IMR-90 (cell line): ENCODE data around the gene ITPR2. TPM values are rescaled to one million over a fixed set of nuclear protein-coding genes. Genes with fewer than 3 reads are reported as not detected.

Experiments used
- ATAC-seq: fragments of 200-7000 bp; cut with Tn5 transposase; 2 replicates; pipeline ENCODE4 v1.9.1; 2020; ENCODE audit warnings: low read depth, mild to moderate bottlenecking, moderate library complexity
- BruUV-seq: library from RNA; stranded (reverse); fragments of 400-500 nt; replicated peaks from 2 replicates; lab custom pipeline; 2021; lab: Mats Ljungman, UMichigan
- CTCF ChIA-PET: fragments of 300-600 bp; formaldehyde crosslinking; extraction: SDS; loops from one replicate; lab custom pipeline; 2021; ENCODE audit warnings: antibody characterized with exemption; lab: Yijun Ruan, JAX
- POLR2A ChIA-PET: fragments of 300-600 bp; sonication (Branson Sonifier 250); formaldehyde crosslinking; loops from one replicate; lab custom pipeline; 2022; ENCODE audit warnings: antibody characterized with exemption; ENCODE audit not compliant: unreplicated experiment; lab: Charles Lee
- DNase-seq: peaks from one replicate; pipeline ENCODE4 v3.0.0; 2013
- H2AFZ ChIP-seq: replicated peaks from 2 replicates; pipeline ENCODE3; 2013; ENCODE audit warnings: low read length, mild to moderate bottlenecking; ENCODE audit not compliant: poor library complexity
- H2AK5ac ChIP-seq: 2 replicates; pipeline ENCODE4 v1.6.1; 2013; ENCODE audit warnings: low read depth, low read length, inconsistent platforms
- H2AK9ac ChIP-seq: replicated peaks from 2 replicates; pipeline ENCODE3; 2013; ENCODE audit warnings: mild to moderate bottlenecking, low read depth, low read length, moderate library complexity; ENCODE audit not compliant: poor library complexity
- H2BK120ac ChIP-seq: 2 replicates; pipeline ENCODE4 v1.6.1; 2013; ENCODE audit warnings: low read depth, low read length, inconsistent platforms
- H2BK15ac ChIP-seq: 3 replicates; pipeline ENCODE4 v1.6.1; 2013; ENCODE audit warnings: low read depth, low read length, inconsistent platforms
- H2BK20ac ChIP-seq: 2 replicates; pipeline ENCODE4 v1.6.1; 2013; ENCODE audit warnings: low read depth, mild to moderate bottlenecking, inconsistent platforms, low read length, moderate library complexity
- H2BK5ac ChIP-seq: 2 replicates; pipeline ENCODE4 v1.6.1; 2013; ENCODE audit warnings: mild to moderate bottlenecking, low read depth, low read length, inconsistent platforms; ENCODE audit not compliant: poor library complexity, severe bottlenecking
- H3K14ac ChIP-seq: replicated peaks from 2 replicates; pipeline ENCODE4 v1.6.1; 2013; ENCODE audit warnings: low read depth, low read length, inconsistent platforms
- H3K18ac ChIP-seq: 2 replicates; pipeline ENCODE4 v1.6.1; 2013; ENCODE audit warnings: low read depth, low read length, control low read depth
- H3K23ac ChIP-seq: 2 replicates; pipeline ENCODE4 v1.6.1; 2013; ENCODE audit warnings: low read depth, low read length, inconsistent platforms
- H3K27ac ChIP-seq: 2 replicates; pipeline ENCODE4 v1.5.1; 2013; ENCODE audit warnings: mild to moderate bottlenecking, control low read depth, low read length; ENCODE audit not compliant: insufficient read depth
- H3K27me3 ChIP-seq: 2 replicates; pipeline ENCODE4 v1.6.1; 2013; ENCODE audit warnings: low read length; ENCODE audit not compliant: control insufficient read depth, insufficient read depth
- H3K36me3 ChIP-seq: 2 replicates; pipeline ENCODE4 v1.6.1; 2013; ENCODE audit warnings: low read length, mixed read lengths; ENCODE audit not compliant: control insufficient read depth, insufficient read depth
- H3K4ac ChIP-seq: 2 replicates; pipeline ENCODE4 v1.6.1; 2013; ENCODE audit warnings: low read depth, low read length, inconsistent platforms
- H3K4me1 ChIP-seq: 2 replicates; pipeline ENCODE4 v1.6.1; 2013; ENCODE audit warnings: low read length, mixed read lengths; ENCODE audit not compliant: control insufficient read depth, insufficient read depth
- H3K4me2 ChIP-seq: 2 replicates; pipeline ENCODE4 v1.6.1; 2013; ENCODE audit warnings: low read depth, mild to moderate bottlenecking, control low read depth, low read length, moderate library complexity
- H3K4me3 ChIP-seq: 2 replicates; pipeline ENCODE4 v1.5.1; 2013; ENCODE audit warnings: low read depth, mild to moderate bottlenecking, control low read depth, low read length, moderate library complexity; ENCODE audit not compliant: insufficient read depth
- H3K56ac ChIP-seq: 2 replicates; pipeline ENCODE4 v1.6.1; 2013; ENCODE audit warnings: low read length, inconsistent platforms; ENCODE audit not compliant: insufficient read depth; ENCODE audit errors: extremely low read depth
- H3K79me1 ChIP-seq, 2 experiments: 2 replicates each; pipeline ENCODE4 v1.6.1; 2013; ENCODE audit warnings: low read length in 2 of 2, inconsistent platforms in 1 of 2, low read depth in 1 of 2
- H3K9ac ChIP-seq: 2 replicates; pipeline ENCODE4 v1.6.1; 2013; ENCODE audit warnings: low read depth, low read length, control low read depth
- H3K9me1 ChIP-seq: 2 replicates; pipeline ENCODE4 v1.6.1; 2013; ENCODE audit warnings: low read length, inconsistent platforms; ENCODE audit not compliant: insufficient read depth
- H3K9me3 ChIP-seq: 2 replicates; pipeline ENCODE4 v1.6.1; 2013; ENCODE audit warnings: low read length; ENCODE audit not compliant: control insufficient read depth, insufficient read depth
- H4K20me1 ChIP-seq: 2 replicates; pipeline ENCODE4 v1.6.1; 2013; ENCODE audit warnings: low read length, inconsistent platforms; ENCODE audit not compliant: insufficient read depth
- H4K5ac ChIP-seq: 2 replicates; pipeline ENCODE4 v1.6.1; 2013; ENCODE audit warnings: mild to moderate bottlenecking, low read depth, low read length, control low read depth
- H4K8ac ChIP-seq, 2 experiments: 2 replicates each; pipeline ENCODE4 v1.6.1; 2013; ENCODE audit warnings: low read depth in 2 of 2, low read length in 2 of 2, control low read depth in 1 of 2, inconsistent platforms in 1 of 2
- H4K91ac ChIP-seq: 2 replicates; pipeline ENCODE4 v1.6.1; 2013; ENCODE audit warnings: low read depth, low read length, inconsistent platforms; ENCODE audit not compliant: insufficient read depth
- CEBPB ChIP-seq: IDR thresholded peaks from 2 replicates; pipeline ENCODE4 v1.6.1; 2012; ENCODE audit warnings: low read depth, low read length, improper control_type of control experiment
- MXI1 ChIP-seq: IDR thresholded peaks from 2 replicates; pipeline ENCODE4 v1.6.1; 2012; ENCODE audit warnings: low read depth, mild to moderate bottlenecking, low read length, moderate library complexity, borderline replicate concordance
- NFE2L2 ChIP-seq: fragments of 150-350 bp; IDR thresholded peaks from 2 replicates; pipeline ENCODE4 v1.6.1; 2016; ENCODE audit warnings: low read depth, mild to moderate bottlenecking, low read length
- WGBS, 2 experiments: methylation state at CpG; one replicate each; pipeline versions ENCODE4 v1.1.5 to v1.1.7; 2013; ENCODE audit warnings: missing lambda C conversion rate in 2 of 2; ENCODE audit not compliant: insufficient read length in 1 of 2; ENCODE audit errors: extremely low coverage in 2 of 2; 5-methylcytosine and 5-hydroxymethylcytosine counted together
- dilution Hi-C: fragments of 300-500 bp; cut with HindIII; formaldehyde crosslinking; loops from one replicate; pipeline ENCODE4 v1.14.3; 2018; ENCODE audit warnings: low sequenced_read_pairs; ENCODE audit not compliant: unreplicated experiment
- in situ Hi-C: fragments of 300-500 bp; cut with MboI; formaldehyde crosslinking; loops from 3 replicates; pipeline ENCODE4 v1.14.3; 2019; ENCODE audit warnings: low sequenced_read_pairs, inconsistent platforms, mixed read lengths
- intact Hi-C: fragments of 100-400 bp; cut with micrococcal nuclease; formaldehyde crosslinking; loops from 2 replicates; pipeline ENCODE4 v1.10.0; 2022
- polyA plus RNA-seq, 3 experiments: library from polyadenylated mRNA; depleted of rRNA; stranded (reverse); fragments of >200 nt; gene quantifications; 2 replicates each; pipeline ENCODE4 v1.2.3, GENCODE V29; 2012; ENCODE audit warnings: low replicate concordance in 1 of 3
- total RNA-seq: library from RNA; depleted of rRNA; stranded (reverse); fragments of >200 nt; gene quantifications from 2 replicates; pipeline ENCODE4 v1.2.3, GENCODE V29; 2012
- TF ChIP-seq, protein P1 (sequence below): fragments of 150-350 bp; IDR thresholded peaks from 2 replicates; pipeline ENCODE4 v1.6.1; 2016; ENCODE audit warnings: low read depth, mild to moderate bottlenecking, low read length, moderate library complexity, borderline replicate concordance

ITPR2 gene
- total and polyA plus RNA-seq, 2 of the 4 experiments (the other 2 are of a cell fraction), result 1.2 to 9.0 TPM

DNA sequence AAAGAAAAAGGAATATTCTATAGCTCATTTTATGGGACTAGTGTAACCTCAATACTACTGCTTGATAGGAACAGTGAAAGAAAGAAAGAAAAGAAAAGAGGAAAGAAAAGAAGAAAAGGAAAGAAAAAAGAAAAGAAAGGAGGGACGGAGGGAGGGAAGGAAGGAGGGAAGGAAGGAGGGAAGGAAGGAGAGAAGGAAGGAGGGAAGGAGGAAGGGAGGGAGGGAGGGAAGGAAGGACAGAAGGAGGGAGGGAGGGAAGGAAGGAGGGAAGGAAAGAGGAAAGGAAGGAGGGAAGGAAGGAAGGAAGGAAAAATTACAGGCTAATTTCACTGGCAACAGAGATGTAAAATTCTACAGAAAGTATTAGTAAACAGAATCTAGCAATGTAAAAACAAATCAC lies 215.5 kb downstream of the ITPR2 start:
- ATAC-seq, result no peak
- BruUV-seq, result no TSS peak
- dilution Hi-C loops, result no loop called here

More for the DNA sequence above, 215.5 kb downstream of the ITPR2 start:
- no peak overlapping the region for H2AK5ac ChIP-seq
- H3K14ac ChIP-seq, result no peak overlapping the region
- no peak overlapping the region for H3K18ac ChIP-seq
- no peak overlapping the region for H2AK9ac ChIP-seq
- H3K4me1 ChIP-seq, result no peaks in the 10 kb centered on the region
- ChIA-PET POLR2A (no interaction called here), CTCF (interaction anchor here (0.6 kb wide), 2 partner anchors 11 to 391 kb away, joined by 3 read pairs; no protein-coding TSS in a partner anchor)
- WGBS, 2 experiments, result 100% methylated on average over 1 of the region's 1 CpG; no CpG with 5 or more reads in 1 of the 2 experiments
- no peak overlapping the region for H3K23ac ChIP-seq
- no peak overlapping the region for H3K9ac ChIP-seq
- no peak overlapping the region for H3K4me3 ChIP-seq
- no peak overlapping the region for H2BK120ac ChIP-seq
- H4K91ac ChIP-seq, result no peak overlapping the region
- no peaks in the 10 kb centered on the region for H3K79me1 ChIP-seq
- no peak overlapping the region for H3K4ac ChIP-seq
- no peaks in the 10 kb centered on the region for H3K27me3 ChIP-seq
- no peaks in the 10 kb centered on the region for H4K20me1 ChIP-seq
- H3K27ac ChIP-seq, result no peak overlapping the region
- DNase-seq, result no peak
- no peak overlapping the region for H3K56ac ChIP-seq
- no peaks in the 10 kb centered on the region for H3K36me3 ChIP-seq
- TF ChIP-seq, protein P1, sequence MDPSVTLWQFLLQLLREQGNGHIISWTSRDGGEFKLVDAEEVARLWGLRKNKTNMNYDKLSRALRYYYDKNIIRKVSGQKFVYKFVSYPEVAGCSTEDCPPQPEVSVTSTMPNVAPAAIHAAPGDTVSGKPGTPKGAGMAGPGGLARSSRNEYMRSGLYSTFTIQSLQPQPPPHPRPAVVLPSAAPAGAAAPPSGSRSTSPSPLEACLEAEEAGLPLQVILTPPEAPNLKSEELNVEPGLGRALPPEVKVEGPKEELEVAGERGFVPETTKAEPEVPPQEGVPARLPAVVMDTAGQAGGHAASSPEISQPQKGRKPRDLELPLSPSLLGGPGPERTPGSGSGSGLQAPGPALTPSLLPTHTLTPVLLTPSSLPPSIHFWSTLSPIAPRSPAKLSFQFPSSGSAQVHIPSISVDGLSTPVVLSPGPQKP, result no peak
- no peak for TF ChIP-seq MXI1
- no peak for TF ChIP-seq NFE2L2
- no peak for TF ChIP-seq CEBPB
- no peaks in the 10 kb centered on the region for H3K9me3 ChIP-seq
- in situ Hi-C loops, result no loop called here
- no peak overlapping the region for H4K8ac ChIP-seq
- H2BK15ac ChIP-seq, result no peak overlapping the region
- H2AFZ ChIP-seq, result no peak overlapping the region
- intact Hi-C loops, result no loop called here
- H2BK20ac ChIP-seq, result no peak overlapping the region
- H3K4me2 ChIP-seq, result no peak overlapping the region
- H3K9me1 ChIP-seq, result no peaks in the 10 kb centered on the region
- no peak overlapping the region for H2BK5ac ChIP-seq
- H4K5ac ChIP-seq, result no peak overlapping the region
